Adrenal gland (tissue), 12 donors: Measurements from ENCODE around the gene THAP4. TPM values are rescaled to one million over a fixed set of nuclear protein-coding genes. Genes with fewer than 3 reads are reported as not detected.
A peak's percentile ranks its signal among the peaks of the same experiment; 100 is the strongest.
"Not testable (repeated sequence)": the region's sequence is repeated elsewhere in the genome, so short reads cannot be mapped to it uniquely, and the experiment has no call there.

Experiments used
- DNase-seq, 7 donors: peaks; one replicate each; pipeline ENCODE4 v3.0.0-alpha.2; 2019 to 2020
- H3K27ac ChIP-seq, 5 donors: fragments of 200-600 bp; sonication (generic) in 4 of 5; 1 replicate in 3 of 5; 2 replicates in 2 of 5; pipeline versions ENCODE4 v1.5.1 to v1.8.0; 2016 to 2020; ENCODE audit warnings: mild to moderate bottlenecking in 1 of 5
- H3K27me3 ChIP-seq: fragments of 200-600 bp; 2 replicates; pipeline ENCODE4 v1.8.0; 2021
- H3K36me3 ChIP-seq, 2 donors: fragments of 200-600 bp; replicated peaks in 1 of 2; 1 replicate in 1 of 2; 2 replicates in 1 of 2; pipeline versions ENCODE4 v1.5.1 to v1.8.0; 2018 to 2022
- H3K4me1 ChIP-seq, 2 donors: fragments of 200-600 bp; replicated peaks in 1 of 2; 1 replicate in 1 of 2; 2 replicates in 1 of 2; pipeline versions ENCODE4 v1.5.1 to v1.8.0; 2018 to 2021
- H3K4me3 ChIP-seq, 4 donors: fragments of 200-600 bp; sonication (generic) in 3 of 4; one replicate each; pipeline ENCODE4 v1.5.1; 2016 to 2018
- H3K9me3 ChIP-seq, 3 donors: fragments of 200-600 bp; sonication (generic) in 1 of 3; replicated peaks in 1 of 3; 1 replicate in 2 of 3; 2 replicates in 1 of 3; pipeline versions ENCODE4 v1.5.1 to v1.8.0; 2016 to 2021
- CTCF ChIP-seq, 6 experiments: fragments of 450-650 bp in 4 of 6; fragments of 200-600 bp in 2 of 6; sonication (generic) in 1 of 6; IDR thresholded peaks; 1 replicate in 5 of 6; 2 replicates in 1 of 6; pipeline versions ENCODE4 v1.5.1 to v1.8.0; 2016 to 2021; ENCODE audit warnings: antibody characterized with exemption in 6 of 6, mild to moderate bottlenecking in 2 of 6, moderate library complexity in 1 of 6
- POLR2A ChIP-seq, 2 donors: fragments of 450-650 bp; IDR thresholded peaks; one replicate each; pipeline ENCODE4 v1.6.1; 2017; ENCODE audit warnings: antibody characterized with exemption in 2 of 2, mild to moderate bottlenecking in 2 of 2, moderate library complexity in 1 of 2
- WGBS, 4 donors: extraction: QIAGEN DNeasy Blood & Tissue Kit in 2 of 4; methylation state at CpG; one replicate each; pipeline versions ENCODE4 v1.1.5 to v1.1.7; 2013 to 2017; 5-methylcytosine and 5-hydroxymethylcytosine counted together
- intact Hi-C, 2 donors: fragments of 100-400 bp; cut with DNase I; formaldehyde crosslinking; loops; one replicate each; pipeline versions ENCODE4 v1.14.1 to v1.15.0; 2022 to 2023
- polyA plus RNA-seq, 3 donors: library from polyadenylated mRNA; stranded (reverse); fragments of 200-250 nt in 2 of 3; fragments of 350-450 nt in 1 of 3; fragmentation: Illumina TruSeq in 1 of 3; extraction: RNeasy Lipid Tissue Mini Kit (QIAGEN cat#74804) in 1 of 3; gene quantifications; one replicate each; pipeline ENCODE4 v1.2.3, GENCODE V29; 2013 to 2014
- total RNA-seq, 9 donors: library from RNA; depleted of rRNA in 4 of 9; stranded (reverse); fragments of >200 nt in 4 of 9; fragments of 120-200 nt in 1 of 9; fragmentation: NEBNext Ultra II Directional in 1 of 9; extraction: Animal tissue kit (Norgen Biotek cat#: 25700) in 1 of 9; gene quantifications; one replicate each; pipeline versions ENCODE4 v1.1.0 to v1.2.4, GENCODE V29; 2013 to 2023
- donor health status: healthy with polysubstance abuse.
- donor health status: Bipolar disorder and iron deficiency.
- donor health status: DM: yes; HTN: yes; CAD: no.
- donor health status: DM: no; HTN: no; CAD: no.
- donor health status: DM: no; HTN: no; CAD: no.
- donor health status: DM: yes; HTN: yes; CAD: no.

The THAP4 gene
- total and polyA plus RNA-seq, 12 donors, result 23.9 to 62.9 (median 41.1) TPM

GRCh38 chr2:241569831-241570281 is 67.1 kb downstream of the THAP4 start:
- intact Hi-C loops, result no loop called here
- no peaks in the 10 kb centered on the region for H3K27me3 ChIP-seq
- no peak overlapping the region for H3K27ac ChIP-seq
- TF ChIP-seq CTCF (IDR thresholded peaks at IDR 0.05), result no peak
- TF ChIP-seq POLR2A (IDR thresholded peaks at IDR 0.05), result no peak
- no peaks in the 10 kb centered on the region for H3K4me1 ChIP-seq
- H3K4me3 ChIP-seq, result no peak overlapping the region
- WGBS, 4 donors, result 88 to 96% (median 92%) methylated on average over 3 to 23 of the region's 23 CpGs
- DNase-seq, result peak in 1 of 7 donors; percentile 8
- H3K9me3 ChIP-seq, result no peaks in the 10 kb centered on the region
- no peaks in the 10 kb centered on the region for H3K36me3 ChIP-seq

- H3K9me3 ChIP-seq, result no peaks in the 10 kb centered on the region
- H3K27ac ChIP-seq, result no peak overlapping the region
- H3K27me3 ChIP-seq, result no peaks in the 10 kb centered on the region
- no peaks in the 10 kb centered on the region for H3K4me1 ChIP-seq
- intact Hi-C loops, result no loop called here
- peak in 1 of 7 donors; percentile 3 for DNase-seq
- 82 to 100% (median 96%) methylated on average over 3 to 4 of the region's 4 CpGs for WGBS, 4 donors
- TF ChIP-seq CTCF (IDR thresholded peaks at IDR 0.05) (no peak), POLR2A (IDR thresholded peaks at IDR 0.05) (no peak)
- no peak overlapping the region for H3K4me3 ChIP-seq
- H3K36me3 ChIP-seq, result no peaks in the 10 kb centered on the region
Measured at GRCh38 chr2:241568726-241569125, 68.2 kb downstream of the THAP4 start.

GRCh38 chr2:241567776-241568175 is 69.2 kb downstream of the THAP4 start:
- intact Hi-C loops, result no loop called here
- no peak for TF ChIP-seq POLR2A (IDR thresholded peaks at IDR 0.05)
- no peak for TF ChIP-seq CTCF (IDR thresholded peaks at IDR 0.05)
- Histone ChIP-seq H3K4me1 (no peaks in the 10 kb centered on the region), H3K36me3 (no peaks in the 10 kb centered on the region), H3K4me3 (no peak overlapping the region), H3K27me3 (no peaks in the 10 kb centered on the region), H3K9me3 (no peaks in the 10 kb centered on the region), H3K27ac (no peak overlapping the region)
- 93 to 97% (median 95%) methylated on average over 7 to 8 of the region's 8 CpGs for WGBS, 4 donors
- DNase-seq, result no peak

GRCh38 chr2:241567266-241567665 is 69.7 kb downstream of the THAP4 start:
- H3K4me1 ChIP-seq, H3K9me3 ChIP-seq, H3K4me3 ChIP-seq, H3K27ac ChIP-seq, H3K36me3 ChIP-seq, intact Hi-C loops, H3K27me3 ChIP-seq: not testable (repeated sequence)
- peak in 1 of 7 donors; percentile 5 for DNase-seq
- 92 to 100% (median 95%) methylated on average over 4 to 15 of the region's 15 CpGs for WGBS, 4 donors

GRCh38 chr2:241566468-241566867 is 70.5 kb downstream of the THAP4 start:
- H3K36me3 ChIP-seq, result no peaks in the 10 kb centered on the region
- no peak overlapping the region for H3K4me3 ChIP-seq
- TF ChIP-seq POLR2A (IDR thresholded peaks at IDR 0.05) (no peak), CTCF (IDR thresholded peaks at IDR 0.05) (no peak)
- no peaks in the 10 kb centered on the region for H3K4me1 ChIP-seq
- WGBS, 4 donors, result 78 to 90% (median 83%) methylated on average over 5 to 7 of the region's 7 CpGs
- H3K27ac ChIP-seq, result no peak overlapping the region
- intact Hi-C loops, result no loop called here
- H3K9me3 ChIP-seq, result no peaks in the 10 kb centered on the region
- no peak for DNase-seq
- H3K27me3 ChIP-seq, result no peaks in the 10 kb centered on the region

- intact Hi-C loops, H3K36me3 ChIP-seq, H3K27me3 ChIP-seq, H3K4me1 ChIP-seq, DNase-seq, H3K27ac ChIP-seq, H3K4me3 ChIP-seq, H3K9me3 ChIP-seq: not testable (repeated sequence)
- WGBS, 4 donors, result 92 to 97% (median 95%) methylated on average over 11 of the region's 11 CpGs
Measured at GRCh38 chr2:241566021-241566420, 70.9 kb downstream of the THAP4 start.
